ENCODE measurements around the gene RAET1G.
A peak's percentile ranks its signal among the peaks of the same experiment; 100 is the strongest.
"Not testable (repeated sequence)": the region's sequence is repeated elsewhere in the genome, so short reads cannot be mapped to it uniquely, and the experiment has no call there.

Gene RAET1G

GRCh38 chr6:149938013-149938570 lies 15.2 kb upstream of the RAET1G start:
- not testable (repeated sequence) for H3K9me3 Mint-ChIP-seq; ATAC-seq (replicated peaks; ENCODE audit: extremely low read depth, poor library complexity, severe bottlenecking)
- H3K27me3 Mint-ChIP-seq = peaks cover 78% of the 10 kb centered on the region
- peaks cover 26% of the 10 kb centered on the region for H3K4me1 Mint-ChIP-seq
- DNase-seq (ENCODE audit: low spot score in 2 of 2) = peak in 1 of 2 donors; percentile 13
- H3K36me3 Mint-ChIP-seq (ENCODE audit: insufficient read depth) = peaks cover 18% of the 10 kb centered on the region
- H3K27ac Mint-ChIP-seq (ENCODE audit: low read depth) = peak overlapping the region; percentile 95
- H3K4me3 Mint-ChIP-seq = peak overlapping the region; percentile 78

DNA sequence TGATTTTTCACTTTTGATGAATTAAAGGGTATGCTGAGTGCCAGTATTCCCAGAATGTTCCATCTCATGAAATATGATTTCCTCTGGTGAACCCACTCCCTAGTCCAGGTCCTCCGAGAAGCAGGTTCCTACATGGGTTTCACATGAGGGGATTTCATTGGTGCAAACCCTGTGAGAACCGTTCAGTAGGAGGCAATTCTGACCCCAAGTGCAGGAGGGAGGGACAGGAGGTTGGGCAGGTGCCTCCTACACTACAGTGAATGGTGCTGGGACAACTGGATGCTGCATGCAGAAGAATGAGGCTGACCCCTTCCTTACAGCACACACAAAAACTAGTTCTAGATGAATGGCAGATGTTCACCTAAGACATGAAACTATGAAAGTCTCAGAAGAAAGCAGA lies 13.8 kb upstream of the RAET1G start:
- peak in 1 of 2 donors; percentile 8 for DNase-seq (ENCODE audit: low spot score in 2 of 2)
- peaks cover 14% of the 10 kb centered on the region for H3K36me3 Mint-ChIP-seq (ENCODE audit: insufficient read depth)
- peaks cover 22% of the 10 kb centered on the region for H3K4me1 Mint-ChIP-seq
- H3K9me3 Mint-ChIP-seq = no peaks in the 10 kb centered on the region
- no peak for ATAC-seq (replicated peaks; ENCODE audit: extremely low read depth, poor library complexity, severe bottlenecking)
- H3K27me3 Mint-ChIP-seq = peaks cover 91% of the 10 kb centered on the region
- no peak overlapping the region for H3K27ac Mint-ChIP-seq (ENCODE audit: low read depth)
- H3K4me3 Mint-ChIP-seq = no peak overlapping the region

DNA sequence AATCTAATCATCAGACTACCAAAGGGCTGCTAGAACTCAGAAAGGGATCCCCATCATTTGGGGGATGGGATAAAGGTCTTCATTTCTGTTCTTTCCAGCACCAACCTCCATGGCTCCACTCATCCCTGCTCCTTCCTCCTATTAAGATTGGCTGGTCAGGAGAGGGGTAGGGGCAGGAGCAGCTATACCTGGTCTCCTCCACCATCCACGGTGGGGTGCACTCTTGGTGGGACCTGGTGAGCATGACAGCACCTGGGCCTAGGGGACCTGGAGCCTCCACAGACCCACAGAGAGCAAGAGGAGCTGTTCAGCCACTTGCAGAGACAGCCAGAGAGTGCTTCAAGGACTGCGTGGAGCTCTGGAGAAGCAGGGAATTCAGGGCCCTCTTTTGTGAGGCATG lies 12.7 kb upstream of the RAET1G start:
- Mint-ChIP-seq H3K27me3 (peaks cover 100% of the 10 kb centered on the region), H3K27ac (ENCODE audit: low read depth) (no peak overlapping the region), H3K4me1 (peaks cover 15% of the 10 kb centered on the region), H3K4me3 (no peak overlapping the region), H3K36me3 (ENCODE audit: insufficient read depth) (peaks cover 10% of the 10 kb centered on the region), H3K9me3 (no peaks in the 10 kb centered on the region)
- ATAC-seq (replicated peaks; ENCODE audit: extremely low read depth, poor library complexity, severe bottlenecking) (no peak), DNase-seq (ENCODE audit: low spot score in 2 of 2) (peak in 1 of 2 donors; percentile 11)

GRCh38 chr6:149935246-149935645 lies 12.3 kb upstream of the RAET1G start:
- H3K36me3 Mint-ChIP-seq (ENCODE audit: insufficient read depth) = peaks cover 10% of the 10 kb centered on the region
- peaks cover 100% of the 10 kb centered on the region for H3K27me3 Mint-ChIP-seq
- no peak for ATAC-seq (replicated peaks; ENCODE audit: extremely low read depth, poor library complexity, severe bottlenecking)
- no peaks in the 10 kb centered on the region for H3K9me3 Mint-ChIP-seq
- H3K4me3 Mint-ChIP-seq = no peak overlapping the region
- H3K27ac Mint-ChIP-seq (ENCODE audit: low read depth) = no peak overlapping the region
- H3K4me1 Mint-ChIP-seq = peaks cover 15% of the 10 kb centered on the region
- peak in 1 of 2 donors; percentile 11 for DNase-seq (ENCODE audit: low spot score in 2 of 2)

- Mint-ChIP-seq H3K4me3 (no peak overlapping the region), H3K36me3 (ENCODE audit: insufficient read depth) (peaks cover 8% of the 10 kb centered on the region), H3K9me3 (no peaks in the 10 kb centered on the region), H3K4me1 (peaks cover 14% of the 10 kb centered on the region), H3K27me3 (peaks cover 100% of the 10 kb centered on the region), H3K27ac (ENCODE audit: low read depth) (no peak overlapping the region)
- DNase-seq (ENCODE audit: low spot score in 2 of 2) (peak; percentile 65 to 67), ATAC-seq (replicated peaks; ENCODE audit: extremely low read depth, poor library complexity, severe bottlenecking) (peak; percentile 50)
These were observed 11.6 kb upstream of the RAET1G start for GRCh38 chr6:149934249-149935156.

GRCh38 chr6:149933461-149933860 lies 10.5 kb upstream of the RAET1G start:
- ATAC-seq (replicated peaks; ENCODE audit: extremely low read depth, poor library complexity, severe bottlenecking) (no peak), DNase-seq (ENCODE audit: low spot score in 2 of 2) (no peak)
- Mint-ChIP-seq H3K4me3 (no peak overlapping the region), H3K27me3 (peaks cover 100% of the 10 kb centered on the region), H3K27ac (ENCODE audit: low read depth) (no peak overlapping the region), H3K9me3 (no peaks in the 10 kb centered on the region), H3K36me3 (ENCODE audit: insufficient read depth) (peaks cover 3% of the 10 kb centered on the region), H3K4me1 (peaks cover 4% of the 10 kb centered on the region)

GRCh38 chr6:149933036-149933435 lies 10.1 kb upstream of the RAET1G start:
- H3K4me3 Mint-ChIP-seq = no peak overlapping the region
- H3K36me3 Mint-ChIP-seq (ENCODE audit: insufficient read depth) = peaks cover 2% of the 10 kb centered on the region
- no peak overlapping the region for H3K27ac Mint-ChIP-seq (ENCODE audit: low read depth)
- H3K27me3 Mint-ChIP-seq = peaks cover 100% of the 10 kb centered on the region
- H3K4me1 Mint-ChIP-seq = no peaks in the 10 kb centered on the region
- no peaks in the 10 kb centered on the region for H3K9me3 Mint-ChIP-seq
- ATAC-seq (replicated peaks; ENCODE audit: extremely low read depth, poor library complexity, severe bottlenecking) (no peak), DNase-seq (ENCODE audit: low spot score in 2 of 2) (no peak)

DNA sequence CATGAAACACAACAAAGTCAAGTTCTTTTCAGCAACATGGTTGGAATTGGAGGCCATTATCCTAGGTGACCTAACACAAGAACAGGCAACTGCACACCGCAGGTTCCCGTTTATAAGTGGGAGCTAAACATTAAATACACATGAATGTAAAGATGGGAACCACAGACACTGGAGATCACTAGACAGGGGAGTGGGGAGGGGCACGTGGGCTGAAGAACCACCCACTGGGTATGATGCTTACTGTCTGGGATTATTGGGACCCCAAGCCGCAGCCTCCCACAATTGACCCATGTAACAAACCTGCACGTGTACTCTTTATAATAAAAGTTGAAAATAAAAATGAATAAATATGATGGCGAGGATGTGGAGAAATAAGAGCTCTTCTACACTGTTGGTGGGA lies 8.6 kb upstream of the RAET1G start:
- Mint-ChIP-seq H3K4me3 (no peak overlapping the region), H3K9me3 (no peaks in the 10 kb centered on the region), H3K27me3 (peaks cover 100% of the 10 kb centered on the region), H3K27ac (ENCODE audit: low read depth) (no peak overlapping the region), H3K36me3 (ENCODE audit: insufficient read depth) (peaks cover 5% of the 10 kb centered on the region), H3K4me1 (peaks cover under 1% of the 10 kb centered on the region)
- no peak for ATAC-seq (replicated peaks; ENCODE audit: extremely low read depth, poor library complexity, severe bottlenecking)
- DNase-seq (ENCODE audit: low spot score in 2 of 2) = no peak

DNA sequence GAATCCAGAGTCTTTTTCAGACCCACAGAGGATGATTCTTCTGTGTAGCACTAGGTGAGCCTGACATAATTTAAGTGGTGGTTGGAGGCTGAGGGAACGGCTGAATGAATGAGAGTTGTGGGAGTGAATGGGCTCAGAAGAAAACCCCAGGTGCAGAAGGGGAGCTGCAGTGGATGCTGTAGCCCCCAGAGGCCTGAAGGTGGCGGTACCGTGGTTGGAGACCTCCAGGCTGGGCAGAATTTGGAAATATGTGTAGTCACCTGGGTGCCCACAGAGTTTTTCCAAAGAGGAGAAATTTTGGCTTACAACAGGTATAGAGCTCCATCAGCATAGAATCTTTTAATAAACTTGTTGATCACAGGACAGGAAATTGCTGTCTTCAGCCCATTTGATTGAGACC lies 6.5 kb upstream of the RAET1G start:
- Mint-ChIP-seq H3K36me3 (ENCODE audit: insufficient read depth) (peaks cover 5% of the 10 kb centered on the region), H3K4me3 (no peak overlapping the region), H3K27ac (ENCODE audit: low read depth) (no peak overlapping the region), H3K27me3 (peaks cover 100% of the 10 kb centered on the region), H3K9me3 (no peaks in the 10 kb centered on the region), H3K4me1 (peaks cover 6% of the 10 kb centered on the region)
- DNase-seq (ENCODE audit: low spot score in 2 of 2) = no peak
- ATAC-seq (replicated peaks; ENCODE audit: extremely low read depth, poor library complexity, severe bottlenecking) = no peak

DNA sequence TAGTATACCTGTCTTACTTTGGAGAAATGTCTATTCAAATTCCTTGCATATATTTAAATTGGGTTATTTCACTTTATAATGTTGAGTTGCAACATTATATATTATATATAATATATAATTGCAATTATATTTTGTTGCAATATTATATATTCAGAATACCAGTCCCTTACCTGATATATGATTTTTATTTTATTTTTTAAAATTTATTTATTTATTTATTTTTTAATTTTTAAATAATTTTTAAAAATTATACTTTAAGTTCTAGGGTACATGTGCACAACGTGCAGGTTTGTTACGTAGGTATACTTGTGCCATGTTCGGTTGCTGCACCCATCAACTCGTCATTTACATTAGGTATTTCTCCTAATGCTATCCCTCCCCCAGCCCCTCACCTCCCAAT lies 4.1 kb upstream of the RAET1G start:
- H3K36me3 Mint-ChIP-seq (ENCODE audit: insufficient read depth); H3K9me3 Mint-ChIP-seq; H3K4me3 Mint-ChIP-seq; DNase-seq (ENCODE audit: low spot score in 2 of 2); ATAC-seq (replicated peaks; ENCODE audit: extremely low read depth, poor library complexity, severe bottlenecking); H3K27ac Mint-ChIP-seq (ENCODE audit: low read depth): not testable (repeated sequence)
- Mint-ChIP-seq H3K27me3 (peaks cover 100% of the 10 kb centered on the region), H3K4me1 (peaks cover 18% of the 10 kb centered on the region)

- Mint-ChIP-seq H3K9me3 (no peaks in the 10 kb centered on the region), H3K27ac (ENCODE audit: low read depth) (no peak overlapping the region), H3K4me3 (peak overlapping the region; percentile 25), H3K36me3 (ENCODE audit: insufficient read depth) (peaks cover 9% of the 10 kb centered on the region), H3K4me1 (peaks cover 18% of the 10 kb centered on the region), H3K27me3 (peaks cover 100% of the 10 kb centered on the region)
- ATAC-seq (replicated peaks; ENCODE audit: extremely low read depth, poor library complexity, severe bottlenecking) = peak; percentile 59
- peak in 1 of 2 donors; percentile 31 for DNase-seq (ENCODE audit: low spot score in 2 of 2)
These were observed 3.3 kb upstream of the RAET1G start for GRCh38 chr6:149925974-149926777.

- DNase-seq (ENCODE audit: low spot score in 2 of 2) = no peak
- H3K4me3 Mint-ChIP-seq = peak overlapping the region; percentile 25
These were observed 2.5 kb upstream of the RAET1G start for GRCh38 chr6:149925253-149925973.

More at GRCh38 chr6:149925253-149925973, 2.5 kb upstream of the RAET1G start:
- Mint-ChIP-seq H3K27me3 (peaks cover 100% of the 10 kb centered on the region), H3K36me3 (ENCODE audit: insufficient read depth) (peaks cover 9% of the 10 kb centered on the region), H3K27ac (ENCODE audit: low read depth) (no peak overlapping the region), H3K4me1 (peaks cover 18% of the 10 kb centered on the region), H3K9me3 (no peaks in the 10 kb centered on the region)
- no peak for ATAC-seq (replicated peaks; ENCODE audit: extremely low read depth, poor library complexity, severe bottlenecking)
